NCI-H187 (cell line): ENCODE measurements around the gene AKT2.

Experiments
- DNase-seq, 2 experiments: peaks; one replicate each; lab custom pipeline; 2025; lab: John Stamatoyannopoulos, UW

The AKT2 gene

GRCh38 chr19:40300668-40301067, 15.5 kb upstream of the AKT2 start:
- DNase-seq = no peak

DNA sequence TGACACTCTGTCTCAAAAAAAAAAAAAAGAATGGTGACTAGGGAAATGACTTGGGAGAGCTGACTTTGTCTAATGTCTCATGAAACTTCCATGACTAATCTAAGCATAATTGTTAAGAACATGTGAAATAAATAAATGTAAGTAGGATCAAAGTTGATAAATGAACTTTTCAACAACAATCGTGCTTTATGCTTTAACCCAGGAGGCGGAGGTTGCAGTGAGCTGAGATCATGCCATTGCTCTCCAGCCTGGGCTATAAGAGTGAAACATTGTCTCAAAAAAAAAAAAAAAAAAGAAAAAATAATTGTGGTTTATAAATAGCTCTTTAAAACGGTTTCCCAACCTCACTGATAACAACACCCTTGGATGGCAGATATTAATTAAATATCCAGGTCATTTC, 12.9 kb upstream of the AKT2 start:
- DNase-seq = no peak

DNA sequence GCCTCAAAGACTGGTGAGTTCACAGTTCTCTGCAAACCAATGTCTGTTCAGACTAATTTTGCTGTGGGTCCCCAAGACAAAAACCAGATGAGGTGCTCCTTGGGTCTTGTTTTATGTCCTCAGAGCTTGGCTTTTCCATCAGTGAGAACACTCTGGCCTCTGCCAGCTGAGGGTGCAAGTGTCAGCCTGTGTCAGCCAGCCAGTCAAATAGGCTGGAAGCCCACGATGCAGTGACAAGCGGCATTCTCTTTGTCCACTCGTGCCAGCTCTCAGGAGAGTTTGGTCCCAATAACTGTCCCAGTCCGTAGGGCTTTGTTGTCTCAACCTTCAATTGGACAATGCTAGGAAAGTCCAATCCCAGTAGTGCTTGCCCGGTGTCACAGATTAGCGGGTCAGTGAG, 9.4 kb upstream of the AKT2 start:
- no peak for DNase-seq

- DNase-seq = no peak
Measured at GRCh38 chr19:40286971-40287421, 1.9 kb upstream of the AKT2 start.

- no peak for DNase-seq
Measured at GRCh38 chr19:40286235-40286970, 1.3 kb upstream of the AKT2 start.

DNA sequence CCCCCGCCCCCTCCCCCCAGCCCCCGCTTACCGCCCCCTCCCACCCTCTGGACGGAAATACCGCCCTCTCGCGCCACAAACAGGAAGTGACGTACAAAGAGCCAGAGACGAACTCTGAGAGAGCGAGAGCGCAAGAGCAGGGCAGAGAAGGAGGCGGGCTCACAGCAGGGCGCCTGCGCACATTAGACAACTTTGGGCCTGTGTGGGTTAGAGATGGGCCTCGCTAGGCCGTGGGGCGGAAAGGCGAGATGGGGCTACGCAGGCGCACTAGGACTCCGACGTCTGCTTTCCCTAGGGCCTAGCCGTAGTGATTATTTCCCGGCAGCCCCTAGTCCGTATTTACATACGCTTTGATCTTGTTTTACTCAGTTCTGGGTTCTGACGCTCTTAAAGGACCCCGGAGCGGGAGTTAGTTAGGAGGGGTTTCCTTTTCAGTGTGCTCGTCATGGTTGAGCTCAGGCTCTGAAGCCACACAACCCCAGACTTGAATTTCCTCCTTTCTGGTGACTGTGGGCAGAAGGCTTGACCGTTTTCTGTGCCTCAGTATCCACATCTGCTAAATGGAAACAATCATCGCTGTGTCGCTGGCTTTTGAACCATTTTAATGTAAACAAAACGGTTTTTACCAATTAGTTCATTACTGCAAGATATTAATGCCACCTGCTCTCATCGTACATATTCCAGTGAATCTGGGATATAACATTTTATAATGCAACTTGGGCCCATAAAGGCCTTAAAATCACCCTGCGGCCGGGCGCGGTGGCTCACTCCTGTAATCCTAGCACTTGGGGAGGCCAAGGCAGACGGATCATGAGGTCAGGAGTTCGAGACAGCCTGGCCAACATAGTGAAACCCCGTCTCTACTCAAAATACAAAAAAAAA, 449 bp upstream of the AKT2 start:
- DNase-seq = peak; percentile 99

GRCh38 chr19:40284251-40284500, 969 bp downstream of the AKT2 start:
- no peak for DNase-seq

GRCh38 chr19:40283414-40284250, 1.5 kb downstream of the AKT2 start:
- DNase-seq = no peak

- DNase-seq = no peak
Measured at GRCh38 chr19:40282920-40283319, 2.2 kb downstream of the AKT2 start.

DNA sequence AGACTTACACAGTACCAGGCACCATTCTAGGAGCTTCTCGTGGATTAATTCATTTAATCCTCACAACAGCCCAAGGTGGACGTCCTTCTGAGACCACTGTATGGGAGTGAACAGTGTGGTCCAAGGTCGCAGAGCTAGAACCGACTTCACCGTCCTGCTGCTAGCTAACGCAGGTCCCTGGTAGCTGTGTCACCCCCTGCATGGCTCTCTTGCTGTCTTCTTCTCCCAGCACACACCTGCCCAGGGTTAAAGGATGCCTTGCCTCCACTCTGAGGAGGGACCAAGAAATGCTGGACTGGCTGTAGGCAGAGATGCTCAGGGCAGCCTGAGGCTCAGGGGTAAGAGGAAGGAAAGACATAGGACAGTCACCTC, 3.0 kb downstream of the AKT2 start:
- no peak for DNase-seq

- no peak for DNase-seq
Measured at GRCh38 chr19:40281381-40282208, 3.5 kb downstream of the AKT2 start.

DNA sequence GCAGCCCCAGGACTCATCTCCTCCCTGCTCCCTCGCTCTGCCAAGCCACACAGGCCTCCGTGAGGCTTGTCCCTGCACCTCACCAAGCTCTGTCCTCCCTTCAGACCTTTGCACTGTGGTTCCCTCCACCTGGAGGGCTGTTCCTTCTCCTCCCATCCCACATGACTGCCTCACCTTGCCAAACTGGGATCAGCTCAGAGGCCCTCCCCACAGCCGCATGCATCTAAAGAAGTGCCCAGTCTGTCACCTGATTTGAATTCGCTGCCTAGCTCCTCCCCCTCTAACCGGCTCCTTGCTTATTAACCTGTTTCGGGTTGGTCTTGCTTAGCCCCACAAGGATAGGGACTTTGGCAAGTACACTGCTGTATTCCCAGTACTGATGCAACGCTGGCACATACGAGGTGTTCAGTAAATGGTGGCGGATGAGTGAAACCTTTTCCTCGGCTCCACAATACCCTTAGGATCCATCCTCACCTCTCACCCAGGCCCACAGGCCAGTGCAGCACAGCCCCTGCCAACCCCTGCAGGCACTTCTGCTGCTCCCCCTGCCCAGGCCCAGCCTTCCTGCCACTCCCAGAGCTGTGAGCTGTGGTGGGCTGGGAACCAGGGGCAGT, 4.4 kb downstream of the AKT2 start:
- DNase-seq = no peak

DNA sequence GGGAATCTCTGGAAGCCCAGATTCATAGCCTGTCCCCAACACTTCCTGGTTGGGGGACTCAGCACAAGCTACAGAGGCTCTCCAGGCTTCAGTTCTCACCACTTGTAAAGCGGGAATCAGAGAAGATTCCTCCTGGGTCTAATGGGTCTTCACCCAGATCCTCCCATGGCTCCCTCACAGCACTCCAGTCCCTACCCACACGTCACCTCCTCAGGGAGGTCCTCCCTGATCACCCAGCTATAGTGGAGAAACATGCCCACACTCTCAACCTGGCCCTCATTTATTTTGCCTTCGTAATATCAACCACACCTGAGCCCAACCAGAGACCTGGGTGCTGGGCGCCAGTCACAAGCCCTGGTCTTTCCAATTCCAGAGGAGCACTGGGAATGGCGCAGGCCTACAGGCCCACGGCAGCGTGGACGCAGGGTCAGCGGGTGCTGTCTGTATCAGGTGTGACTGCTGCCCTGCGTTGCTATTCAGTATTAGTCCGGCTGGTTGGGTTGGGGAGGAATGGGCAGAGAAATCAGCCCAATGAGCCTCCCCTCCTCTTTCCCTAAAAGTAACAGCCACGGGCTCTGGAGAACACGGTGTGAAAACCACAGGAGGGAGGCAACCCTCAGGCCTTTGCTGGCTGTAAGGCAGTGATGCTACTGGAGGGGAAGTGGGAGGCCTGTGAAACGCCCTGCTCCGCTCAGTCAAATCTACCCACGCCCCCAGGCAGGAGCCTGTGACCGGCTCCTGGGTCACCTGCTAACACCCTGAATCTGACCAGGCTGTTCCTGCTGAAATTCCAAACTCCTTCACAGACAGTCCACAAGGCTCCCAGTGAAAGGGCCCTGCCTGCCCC, 5.2 kb downstream of the AKT2 start:
- no peak for DNase-seq

DNA sequence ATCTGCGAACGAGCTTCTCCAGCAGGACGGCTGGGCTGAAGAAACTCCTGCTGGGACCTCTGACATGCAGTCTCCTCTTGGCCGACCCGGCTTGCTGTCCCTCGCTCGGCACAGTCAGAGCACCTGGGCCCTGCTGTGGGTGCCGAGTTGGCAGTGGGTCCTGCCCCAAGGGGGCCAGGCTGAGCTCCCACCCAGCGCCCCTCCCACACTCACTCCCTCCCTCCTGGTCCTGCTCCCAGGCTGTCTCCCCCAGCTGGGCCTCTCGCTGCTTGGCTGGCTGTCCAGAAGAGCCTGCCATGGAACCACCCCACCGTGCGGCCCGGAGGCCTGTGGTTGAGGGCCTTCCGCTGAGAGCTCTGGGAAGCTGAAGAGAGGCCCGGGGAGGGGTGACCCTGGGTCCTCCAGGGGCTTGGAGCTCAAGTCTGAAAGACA, 6.0 kb downstream of the AKT2 start:
- DNase-seq = no peak

DNA sequence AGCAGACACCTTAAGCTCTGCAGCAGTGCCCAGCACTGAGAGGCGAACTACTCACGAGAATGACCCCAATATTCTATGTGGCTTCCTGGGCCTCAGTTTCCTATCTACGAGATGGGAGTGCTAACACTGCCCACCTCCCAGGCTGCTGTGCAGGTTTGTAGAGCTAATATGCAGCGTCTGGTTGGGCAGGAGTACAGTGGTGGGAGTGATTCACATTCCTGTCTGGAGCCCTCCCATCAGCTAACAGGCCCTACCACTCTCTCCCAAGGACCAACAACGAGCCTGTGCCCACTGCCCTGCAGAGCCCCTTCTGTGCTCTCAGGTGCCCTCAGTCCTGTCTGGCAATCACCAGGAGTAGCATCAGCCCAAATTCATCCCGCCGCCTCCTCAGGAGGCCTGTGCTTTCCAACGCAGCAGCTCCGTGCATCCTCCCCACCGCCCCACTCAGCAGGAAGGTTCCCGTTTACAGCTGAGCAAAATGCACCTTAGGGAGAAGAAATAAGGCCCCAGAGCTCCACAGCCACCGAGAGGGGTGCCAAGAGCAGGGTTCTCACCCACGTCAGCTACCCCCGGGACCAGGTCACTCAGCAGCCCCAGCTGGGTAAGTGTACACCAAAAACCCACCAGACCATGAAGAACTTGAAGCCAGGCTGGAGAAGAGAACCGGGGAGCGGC, 6.6 kb downstream of the AKT2 start:
- DNase-seq = no peak

- DNase-seq = no peak
Measured at GRCh38 chr19:40277356-40278059, 7.6 kb downstream of the AKT2 start.

GRCh38 chr19:40274585-40275544, 10.3 kb downstream of the AKT2 start:
- DNase-seq = no peak
